Activated CD8-positive, alpha-beta memory T cell treated with anti-CD3 and anti-CD28 coated beads, Interleukin-2, amount 50 U/mL, for 4 hours (primary cell): ENCODE data around the gene DYNC1I2.

Experiments used
- DNase-seq: peaks from one replicate; pipeline ENCODE4 v3.0.0-alpha.2; 2020

DYNC1I2 gene

DNA sequence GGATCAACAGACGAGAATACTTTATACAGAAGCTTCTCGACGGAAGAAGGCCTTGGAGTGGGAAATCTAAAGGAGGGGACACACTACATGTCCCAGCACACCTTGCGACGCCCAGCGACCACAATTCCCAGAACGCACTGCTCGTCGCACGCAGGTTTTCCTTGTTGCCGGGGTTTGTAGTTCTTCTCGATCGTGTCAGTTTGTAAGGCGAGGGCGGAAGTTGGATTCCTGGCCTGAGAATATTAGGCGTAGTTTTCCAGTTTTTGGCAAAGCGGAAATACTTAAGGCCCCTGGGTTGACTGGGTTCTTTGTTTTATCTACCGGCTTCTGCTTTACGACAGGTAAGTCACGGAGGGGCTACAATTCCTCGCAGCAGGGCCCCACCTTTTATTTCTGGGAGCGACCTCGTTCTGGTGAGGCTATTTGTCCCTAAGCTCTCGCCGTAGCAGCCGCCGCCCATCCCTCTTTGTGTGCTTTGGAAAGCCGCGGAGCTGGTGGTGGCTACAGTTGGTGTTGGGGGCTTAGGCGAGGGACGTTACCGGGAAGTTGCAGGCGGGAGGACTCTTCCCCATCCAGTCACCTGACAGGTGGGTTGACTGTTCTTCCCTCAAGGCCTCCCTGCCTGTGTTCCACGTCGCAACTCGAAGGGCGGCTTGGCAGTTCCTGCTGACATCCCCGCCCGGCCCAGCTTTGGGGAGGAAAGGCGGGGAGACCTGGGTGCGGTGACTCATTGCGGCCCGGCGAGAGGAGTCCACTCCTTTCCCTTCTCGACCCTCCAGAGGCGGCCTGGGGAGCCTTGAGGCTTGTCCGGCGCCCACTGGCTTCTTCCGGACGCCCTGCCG, at the start of gene DYNC1I2:
Gene DYNC1I2, plus strand, starts transcription at position 183 of the 842 bp plus-strand sequence. CDS start 2,687 bp downstream, outside the sequence.
- DNase-seq, result peak; percentile 76

DNA sequence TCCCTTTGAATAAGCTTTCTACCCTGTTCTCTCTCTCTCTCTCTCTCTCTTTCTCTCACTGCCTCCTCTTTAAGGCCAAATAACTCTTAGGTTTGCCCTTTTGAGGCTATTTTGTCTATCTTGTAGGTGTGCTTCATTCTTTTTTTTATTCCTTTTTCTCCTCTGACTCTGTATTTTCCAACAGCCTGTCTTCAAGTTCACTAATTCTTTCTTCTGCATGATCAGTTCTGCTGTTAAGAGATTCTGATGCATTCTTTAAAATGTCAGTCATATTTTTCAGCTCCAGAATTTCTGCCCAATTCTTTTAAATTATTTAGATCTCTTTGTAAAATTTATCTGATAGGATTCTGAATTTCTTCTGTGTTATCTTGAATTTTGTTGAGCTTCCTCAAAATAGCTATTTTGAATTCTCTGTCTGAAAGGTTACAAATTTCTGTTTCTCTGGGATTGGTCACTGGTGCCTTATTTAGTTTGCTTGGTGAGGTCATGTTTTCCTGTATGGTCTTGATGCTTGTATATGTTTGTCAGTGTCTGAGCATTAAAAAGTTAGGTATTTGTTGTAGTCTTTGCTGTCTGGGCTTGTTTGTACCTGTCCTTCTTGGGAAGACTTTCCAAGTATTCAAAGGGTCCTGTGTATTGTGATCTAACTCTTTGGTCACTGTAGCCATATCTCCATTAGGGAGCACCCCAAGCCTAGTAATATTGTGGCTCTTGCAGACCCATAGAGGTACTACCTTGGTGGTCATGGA, 35.4 kb upstream of the DYNC1I2 start:
- DNase-seq, result no peak

DNA sequence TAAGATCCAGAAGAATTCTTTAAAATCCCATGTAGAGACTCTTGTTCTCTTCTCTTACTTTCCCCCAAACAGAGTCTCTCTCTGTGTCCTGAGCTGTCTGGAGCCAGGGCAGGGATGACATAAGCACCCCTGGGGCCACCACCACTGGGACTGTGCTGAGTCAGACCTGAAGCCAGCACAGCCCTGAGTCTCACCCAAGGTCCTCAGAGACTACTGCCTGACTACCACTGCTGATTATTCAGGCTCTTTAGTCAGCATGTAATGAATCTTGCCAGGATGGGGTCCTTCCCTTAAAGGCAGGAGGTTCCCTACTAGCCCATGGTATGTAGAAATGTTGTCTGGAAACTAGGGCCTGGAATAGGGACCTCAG, 34.9 kb upstream of the DYNC1I2 start:
- no peak for DNase-seq

DNA sequence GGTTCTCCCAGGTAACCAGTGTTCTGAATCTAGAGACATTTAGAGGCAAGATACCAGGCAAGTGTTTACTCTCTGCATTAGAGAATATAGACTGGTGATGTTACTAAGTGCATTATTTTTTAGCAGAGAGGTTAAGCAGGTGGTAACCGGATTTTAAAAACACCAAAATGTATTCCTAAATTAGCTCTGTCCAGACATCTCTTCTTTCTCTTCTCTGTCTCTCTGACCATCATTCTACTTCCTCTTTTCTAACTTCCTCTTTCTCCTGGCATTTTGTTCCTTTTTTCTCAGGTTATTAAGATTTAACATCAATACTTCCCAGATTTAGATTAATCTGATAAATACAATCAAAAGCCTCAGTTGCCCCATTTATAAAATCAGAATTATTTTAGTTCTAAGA, 31.7 kb upstream of the DYNC1I2 start:
- DNase-seq, result no peak

DNA sequence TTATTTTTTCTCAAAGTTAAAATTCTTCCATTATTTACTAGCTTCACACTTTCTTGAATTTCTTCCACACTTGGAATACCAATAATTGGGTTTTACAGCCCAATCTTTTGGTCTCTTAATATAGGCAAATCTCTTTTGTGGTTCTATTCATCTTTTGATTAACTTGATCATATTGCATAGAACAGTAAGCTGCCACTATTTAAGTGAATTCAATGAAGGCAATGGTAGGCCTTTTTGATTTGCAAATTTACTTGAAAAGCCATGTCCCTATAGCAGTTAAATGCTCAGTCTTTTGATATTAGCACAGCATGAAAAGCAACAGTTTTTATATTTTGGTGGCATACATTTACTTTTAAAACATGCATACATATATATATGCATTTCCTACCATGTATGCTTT, 20.2 kb upstream of the DYNC1I2 start:
- DNase-seq, result no peak

DNA sequence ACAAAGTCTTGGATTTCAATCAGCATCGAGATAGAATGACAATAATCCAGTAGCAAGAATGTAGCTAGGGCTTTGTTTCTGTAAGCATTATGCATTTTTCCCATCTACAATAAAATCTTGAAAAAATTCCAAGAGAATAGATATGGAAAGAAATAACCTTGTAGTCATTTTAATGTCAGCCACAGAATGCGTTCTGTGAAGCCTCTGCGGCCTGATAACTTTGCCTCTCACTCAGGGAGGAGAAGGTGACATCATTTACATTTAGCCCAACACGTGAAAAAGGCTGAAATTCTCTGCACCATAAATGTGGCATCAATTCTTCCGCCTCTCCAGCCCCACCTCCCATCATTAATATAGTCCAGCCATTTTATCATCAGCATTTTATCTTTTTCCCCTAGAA, 19.1 kb upstream of the DYNC1I2 start:
- DNase-seq, result no peak

DNA sequence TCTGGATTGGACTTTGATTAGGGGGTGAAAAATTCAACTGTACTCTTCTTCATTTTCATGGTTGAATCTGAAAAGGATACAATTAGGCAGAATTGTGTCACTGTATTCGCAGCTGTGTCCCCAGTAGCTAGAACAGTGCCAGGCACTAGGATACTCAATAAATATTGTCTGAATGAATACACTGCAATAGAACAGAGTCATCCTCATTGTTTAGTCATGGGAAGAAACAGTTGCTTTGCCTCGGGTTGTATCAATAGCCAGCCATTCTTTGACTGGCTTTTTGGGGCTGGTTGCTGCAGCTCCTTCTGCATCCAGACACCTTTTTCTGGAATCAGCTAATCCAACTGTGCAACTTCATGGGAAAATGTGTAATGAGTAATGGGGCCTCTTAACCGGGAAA, 18.1 kb upstream of the DYNC1I2 start:
- no peak for DNase-seq

DNA sequence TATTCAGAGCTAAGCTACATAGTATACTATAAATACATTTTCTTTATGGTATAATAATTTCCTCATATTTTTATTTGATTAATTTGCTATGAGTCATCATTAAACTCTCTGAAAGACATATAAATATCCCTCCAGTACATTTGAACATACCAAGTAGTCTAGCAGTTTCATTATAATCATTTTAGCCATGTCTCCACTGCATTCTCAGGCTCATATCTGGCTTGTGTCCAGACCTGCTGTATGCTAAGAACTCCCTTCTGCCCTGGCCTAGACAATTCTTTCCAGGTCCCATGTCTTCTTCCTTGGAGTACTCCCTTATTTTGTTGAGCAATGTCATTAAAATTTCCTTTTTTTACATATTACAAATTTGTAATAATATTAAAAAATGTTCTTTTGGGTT, 16.6 kb upstream of the DYNC1I2 start:
- no peak for DNase-seq

DNA sequence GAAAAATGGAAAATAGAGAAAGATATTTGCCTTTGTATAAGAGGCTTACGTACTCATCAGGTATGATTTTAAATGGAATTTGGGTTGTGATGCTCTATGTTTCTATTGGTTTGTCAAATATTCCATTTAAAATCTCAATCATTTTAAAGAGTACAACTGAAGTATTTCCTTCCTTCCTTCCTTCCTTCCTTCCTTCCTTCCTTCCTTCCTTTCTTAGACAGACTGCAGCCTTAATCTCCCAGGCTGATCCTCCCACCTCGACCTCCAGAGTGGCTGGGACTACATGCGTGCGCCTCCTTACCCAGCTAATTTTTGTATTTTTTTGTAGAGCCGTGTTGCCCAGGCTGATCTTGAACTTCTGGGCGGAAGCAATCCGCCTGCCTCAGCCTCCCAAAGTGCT, 15.4 kb upstream of the DYNC1I2 start:
- DNase-seq, result no peak

DNA sequence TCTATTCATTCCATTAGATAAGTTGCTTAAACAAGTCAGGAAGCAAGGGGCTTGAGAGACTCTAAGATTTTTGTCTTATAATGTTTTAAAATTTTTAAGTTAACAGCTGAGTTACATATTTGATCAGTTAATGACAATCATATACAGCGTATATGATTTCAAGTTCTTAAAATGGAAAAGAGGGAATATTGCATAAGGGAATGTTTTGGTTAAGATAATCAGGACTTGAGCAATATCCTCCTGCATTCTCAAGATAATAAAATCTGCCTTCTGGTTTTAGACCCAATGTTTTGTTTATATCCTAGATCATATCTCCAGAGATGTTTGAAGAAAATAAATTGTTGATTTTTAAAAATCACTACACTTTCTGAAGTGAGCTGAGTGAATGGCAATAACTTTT, 13.4 kb upstream of the DYNC1I2 start:
- DNase-seq, result no peak

DNA sequence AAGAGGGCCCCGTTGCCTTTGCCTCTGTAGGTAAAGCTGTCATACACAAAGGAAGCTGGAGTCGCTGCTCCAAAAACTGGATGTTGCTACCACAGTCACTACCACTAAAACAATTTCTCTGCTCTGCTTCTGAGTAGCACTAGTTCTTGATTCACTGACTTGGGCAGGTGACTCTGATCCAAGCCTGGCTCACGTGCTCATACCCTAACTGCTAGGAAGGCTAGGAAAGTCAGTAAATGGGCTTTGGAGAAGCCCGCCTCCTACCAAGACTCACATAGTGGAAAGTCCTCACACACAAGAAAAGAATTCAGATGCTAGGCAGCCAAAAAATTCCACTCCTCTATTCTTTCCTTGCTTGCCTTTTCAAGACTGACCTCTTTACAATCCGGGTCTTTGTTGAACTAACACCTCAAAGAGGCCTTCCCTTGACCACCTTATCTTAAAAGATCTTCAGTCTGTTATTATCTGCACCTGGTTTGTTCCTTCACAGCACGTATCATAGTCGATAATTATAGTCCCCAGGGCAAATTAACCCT, 11.4 kb upstream of the DYNC1I2 start:
- no peak for DNase-seq

DNA sequence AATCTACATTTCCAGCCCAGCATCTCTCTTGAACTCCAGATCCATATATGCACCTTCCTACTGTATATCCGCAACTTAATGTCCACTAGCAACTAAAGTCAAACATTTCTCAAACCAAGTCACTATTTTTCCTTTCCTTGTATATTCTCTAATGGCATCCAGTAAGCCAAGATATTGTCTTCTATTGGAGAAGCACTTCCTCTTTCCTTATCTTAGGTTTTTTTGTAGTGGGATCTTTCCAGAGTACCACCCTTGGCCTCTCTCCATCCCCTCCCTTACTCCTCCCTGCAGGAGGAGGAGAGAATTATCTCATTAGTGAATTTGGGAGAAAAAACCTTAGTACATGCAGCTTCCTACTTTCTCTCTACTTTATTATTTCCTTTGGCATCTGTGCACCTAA, 8.7 kb upstream of the DYNC1I2 start:
- DNase-seq, result no peak

DNA sequence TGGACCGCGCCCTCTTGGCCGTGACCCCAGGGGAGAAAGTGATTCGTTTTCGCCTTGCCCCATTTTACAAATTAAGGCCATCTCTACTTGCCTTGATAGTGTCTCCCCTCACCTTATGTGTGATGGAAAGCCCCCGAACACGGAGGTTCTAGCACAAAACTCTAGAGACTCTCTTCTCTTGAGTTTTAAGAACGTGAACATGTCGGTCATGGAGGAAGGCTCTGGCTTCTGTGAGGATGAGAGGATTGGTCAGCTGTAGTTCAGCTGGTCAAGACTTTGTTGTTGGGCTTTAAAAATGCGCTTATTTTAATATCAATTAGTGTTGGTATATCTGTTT, 828 bp downstream of the DYNC1I2 start:
- no peak for DNase-seq

DNA sequence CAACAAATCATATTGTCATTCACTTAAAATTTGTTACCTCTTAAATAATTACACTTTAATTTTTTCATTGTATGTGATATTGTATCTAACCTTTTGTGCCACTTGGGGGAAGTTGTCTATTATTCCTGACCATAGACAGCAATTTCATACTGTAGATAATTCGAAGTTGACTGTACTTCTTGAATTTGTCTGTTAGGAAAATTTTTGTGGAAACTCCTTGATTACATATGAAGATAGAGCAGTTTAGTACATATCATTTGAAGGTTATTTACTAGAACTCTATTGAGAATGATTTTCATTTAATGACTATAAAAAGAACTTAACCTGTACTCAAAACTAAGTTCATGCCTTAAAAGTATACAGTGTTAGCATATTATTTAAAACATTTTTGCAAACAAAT, 5.1 kb downstream of the DYNC1I2 start:
- no peak for DNase-seq

DNA sequence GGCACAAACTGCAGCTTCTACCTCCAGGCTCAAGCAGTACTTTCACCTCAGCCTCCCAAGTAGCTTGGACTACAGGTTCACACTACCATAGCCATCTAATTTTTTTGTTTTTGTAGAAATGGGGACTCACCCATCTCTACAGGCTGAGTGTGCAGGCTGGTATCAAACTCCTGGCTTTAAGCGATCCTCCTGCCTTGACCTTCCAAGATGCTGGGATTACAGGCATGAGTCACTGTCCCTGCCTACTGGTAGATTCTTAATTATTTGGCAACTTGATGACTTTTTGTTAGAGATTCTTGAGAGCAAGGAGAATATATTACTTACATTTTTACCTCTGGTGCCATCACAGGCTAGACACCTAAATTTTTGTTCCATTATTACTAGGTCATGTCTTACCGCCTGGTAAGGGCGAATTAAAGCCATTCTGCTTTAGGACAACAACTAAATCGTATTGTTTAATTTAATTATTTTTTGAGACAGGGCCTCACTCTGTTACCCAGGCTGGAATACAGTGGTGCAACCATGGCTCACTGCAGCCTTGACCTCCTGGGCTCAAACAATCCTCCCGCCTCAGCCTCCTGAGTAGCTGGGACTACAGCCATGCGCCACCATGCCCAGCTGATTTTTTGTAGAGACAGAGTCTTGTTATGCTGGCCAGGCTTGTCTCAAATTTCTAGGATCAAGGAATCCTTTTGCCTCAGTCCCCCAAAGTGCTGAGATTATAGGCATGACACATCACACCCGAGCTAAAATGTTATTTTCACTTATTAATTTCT, 15.7 kb downstream of the DYNC1I2 start:
- no peak for DNase-seq

DNA sequence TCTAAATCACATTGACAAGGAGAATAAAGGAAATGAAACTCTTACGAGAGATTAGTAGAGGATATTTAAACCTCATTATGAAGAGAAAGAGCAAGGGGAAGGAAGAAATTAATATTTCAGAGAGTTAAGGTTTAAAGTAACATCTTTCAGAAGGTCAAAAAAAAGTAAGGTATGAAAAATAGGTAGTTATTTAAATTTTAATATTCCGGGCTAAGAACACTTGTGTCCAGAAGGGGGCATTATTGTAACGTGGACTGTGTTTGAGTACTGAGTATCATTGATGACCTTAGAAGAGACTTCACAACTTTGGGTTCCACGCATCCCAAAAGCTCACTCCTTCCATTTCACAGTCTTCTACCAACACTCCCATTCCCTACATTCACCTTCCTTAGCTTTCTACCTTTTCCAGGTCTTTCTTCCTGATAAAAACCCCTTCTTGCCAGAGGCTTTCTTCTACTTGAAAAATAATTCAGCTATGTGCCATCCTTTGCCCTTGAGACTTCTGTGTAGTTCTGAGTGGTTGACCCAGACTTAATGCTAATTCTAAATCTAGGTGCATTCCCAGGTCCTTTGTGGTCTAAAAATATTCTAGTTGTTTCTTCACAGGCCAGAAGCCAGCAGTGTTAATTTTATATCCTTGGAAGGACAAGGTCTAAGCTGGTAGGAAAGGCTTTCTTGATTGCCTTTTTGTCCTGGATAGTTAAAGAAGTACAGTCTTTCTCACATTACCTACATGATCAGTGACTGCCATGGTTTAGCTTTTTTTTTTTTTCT, 16.5 kb downstream of the DYNC1I2 start:
- no peak for DNase-seq

DNA sequence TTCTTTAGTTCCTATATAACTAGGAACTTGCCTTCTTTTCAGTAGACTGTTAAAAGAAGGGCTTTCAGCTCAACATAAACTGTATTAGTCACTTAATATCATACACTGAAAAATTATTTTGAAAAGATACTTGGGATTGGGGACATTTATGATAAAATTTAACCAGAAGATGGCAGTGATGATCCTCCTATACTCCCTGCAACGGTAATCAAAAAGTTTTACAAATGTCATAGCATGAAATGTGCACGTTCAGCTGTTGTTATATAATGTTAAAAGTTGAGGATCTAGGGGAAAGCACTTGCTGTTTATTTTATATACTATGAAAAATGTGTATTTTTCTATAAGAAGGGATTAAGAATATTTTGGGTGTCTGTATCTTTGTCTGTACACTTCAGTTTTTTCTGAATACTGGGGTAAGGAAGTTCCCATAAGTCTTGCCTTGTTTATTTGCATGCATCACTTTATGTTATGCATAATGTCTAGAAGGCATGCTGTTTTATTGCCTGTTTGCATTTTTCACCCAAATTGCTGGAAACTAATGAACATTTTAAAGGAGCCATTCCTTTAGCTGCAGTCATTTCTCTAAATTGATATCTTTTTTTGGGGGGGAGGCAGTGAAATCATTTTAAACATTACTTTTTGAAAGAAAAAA, 19.0 kb downstream of the DYNC1I2 start:
- no peak for DNase-seq

DNA sequence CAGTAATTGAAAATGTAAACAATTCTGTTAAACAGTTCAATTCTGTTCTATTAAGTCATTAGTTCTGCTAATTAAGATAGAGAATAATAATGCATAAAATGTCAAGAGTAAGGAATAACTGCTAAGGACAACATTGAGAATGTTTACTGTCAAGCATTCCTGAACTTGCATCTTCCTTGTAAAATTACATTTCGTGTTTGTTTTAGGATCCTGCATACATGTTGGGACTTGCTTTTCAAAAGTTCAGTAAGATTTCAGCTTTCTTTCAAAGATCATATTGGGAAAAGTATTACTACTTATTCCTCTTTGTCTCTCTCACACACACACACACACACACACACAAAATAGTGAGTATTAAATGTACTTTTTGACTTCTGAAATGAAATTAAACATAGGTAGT, 20.5 kb downstream of the DYNC1I2 start:
- no peak for DNase-seq

DNA sequence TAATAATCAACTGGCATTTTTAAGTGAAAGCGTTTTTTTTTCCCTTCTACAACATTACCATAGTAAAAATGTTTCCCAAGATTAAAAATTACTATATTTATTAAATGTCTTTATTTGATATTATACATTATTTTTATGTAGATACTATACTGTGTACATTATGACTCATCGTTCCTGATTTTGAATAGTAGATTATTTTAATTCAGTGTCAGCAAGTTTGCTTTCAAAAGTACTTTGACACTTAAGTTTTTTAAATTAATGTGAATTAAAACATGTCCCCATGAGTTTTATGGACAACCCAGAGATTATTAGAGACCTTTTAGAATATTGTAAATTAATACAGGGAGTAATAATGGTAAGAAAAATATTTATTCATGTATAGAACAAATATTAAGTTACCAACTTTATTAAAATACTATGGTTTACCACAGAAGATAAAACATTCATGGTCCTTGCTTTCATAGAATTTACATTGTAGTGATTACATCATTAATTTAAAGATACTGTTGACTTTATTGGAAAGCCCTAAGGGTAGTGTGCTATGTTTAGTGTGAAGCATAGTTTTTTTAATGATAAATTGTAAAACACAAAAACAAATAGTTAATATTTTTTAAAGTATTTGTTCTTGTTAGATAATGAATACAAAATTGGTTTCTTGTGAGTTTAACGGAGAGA, 21.9 kb downstream of the DYNC1I2 start:
- no peak for DNase-seq

DNA sequence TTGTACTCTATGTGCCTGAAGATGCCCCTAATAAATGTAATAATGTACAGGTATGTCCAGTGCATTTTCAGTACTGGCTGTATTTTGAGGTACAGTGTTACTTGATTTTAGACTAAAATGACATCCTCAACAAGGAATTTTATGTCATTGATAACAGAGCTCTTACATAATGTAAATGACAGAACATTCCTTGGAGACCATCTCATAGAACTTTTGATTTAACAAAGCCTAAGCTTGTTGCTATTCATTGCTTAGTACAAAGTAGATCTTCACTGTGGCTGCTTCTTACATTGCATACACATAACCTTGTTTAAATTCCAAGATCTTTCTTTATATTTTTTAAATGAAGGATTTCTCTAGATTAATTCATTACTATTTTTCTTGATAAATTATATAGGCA, 24.1 kb downstream of the DYNC1I2 start:
- DNase-seq, result no peak

DNA sequence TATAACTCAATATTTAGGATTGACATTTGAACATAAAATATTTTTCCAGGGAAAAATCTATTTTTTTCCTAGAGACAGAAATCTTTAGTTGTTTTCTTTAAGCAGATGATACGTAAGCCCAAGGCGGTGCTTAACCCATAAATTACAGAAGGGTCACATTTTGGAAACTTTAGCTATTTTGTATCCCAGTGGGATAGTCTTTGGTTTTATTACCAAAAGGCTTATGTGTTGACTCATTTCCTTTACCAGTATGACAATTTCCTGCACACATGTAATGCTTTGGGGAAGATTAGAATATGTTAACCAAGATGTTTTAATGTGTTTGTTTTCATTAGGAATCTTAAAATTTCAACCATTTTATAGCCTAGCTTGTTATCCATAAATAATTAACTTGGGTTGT, 24.8 kb downstream of the DYNC1I2 start:
- DNase-seq, result no peak

DNA sequence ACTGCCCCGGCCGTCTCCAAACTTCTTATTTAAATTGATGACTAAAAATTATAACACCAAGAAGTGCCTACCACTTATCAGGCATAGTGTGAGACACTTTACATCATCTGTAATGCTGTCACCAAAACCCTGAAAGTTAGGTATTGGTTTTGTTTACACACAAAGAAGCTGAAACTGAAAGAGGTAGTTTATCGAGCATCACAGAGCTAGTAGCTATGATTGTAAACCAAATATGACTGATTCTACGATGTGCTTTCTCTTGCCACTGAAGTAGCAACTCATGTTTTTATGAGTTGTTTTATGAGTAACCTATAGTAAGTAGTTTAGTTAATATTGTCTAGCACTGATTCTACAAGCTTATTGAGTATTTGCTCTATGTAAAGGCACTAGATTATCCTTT, 31.5 kb downstream of the DYNC1I2 start:
- DNase-seq, result no peak
